GM23248 (cell line): Measurements from ENCODE around the gene PLA2R1.

Experiments
- EZH2 ChIP-seq: fragments of 200-600 bp; sonication (generic); IDR thresholded peaks from 2 replicates; pipeline ENCODE4 v1.6.1; 2018; ENCODE audit warnings: antibody characterized with exemption, mild to moderate bottlenecking; ENCODE audit not compliant: insufficient read depth, poor library complexity, severe bottlenecking
- EZH2phosphoT487 ChIP-seq: fragments of 200-600 bp; sonication (generic); IDR thresholded peaks from 2 replicates; pipeline ENCODE4 v1.6.1; 2018; ENCODE audit warnings: antibody characterized with exemption, moderate library complexity, mild to moderate bottlenecking, low read depth; ENCODE audit not compliant: insufficient read depth

DNA sequence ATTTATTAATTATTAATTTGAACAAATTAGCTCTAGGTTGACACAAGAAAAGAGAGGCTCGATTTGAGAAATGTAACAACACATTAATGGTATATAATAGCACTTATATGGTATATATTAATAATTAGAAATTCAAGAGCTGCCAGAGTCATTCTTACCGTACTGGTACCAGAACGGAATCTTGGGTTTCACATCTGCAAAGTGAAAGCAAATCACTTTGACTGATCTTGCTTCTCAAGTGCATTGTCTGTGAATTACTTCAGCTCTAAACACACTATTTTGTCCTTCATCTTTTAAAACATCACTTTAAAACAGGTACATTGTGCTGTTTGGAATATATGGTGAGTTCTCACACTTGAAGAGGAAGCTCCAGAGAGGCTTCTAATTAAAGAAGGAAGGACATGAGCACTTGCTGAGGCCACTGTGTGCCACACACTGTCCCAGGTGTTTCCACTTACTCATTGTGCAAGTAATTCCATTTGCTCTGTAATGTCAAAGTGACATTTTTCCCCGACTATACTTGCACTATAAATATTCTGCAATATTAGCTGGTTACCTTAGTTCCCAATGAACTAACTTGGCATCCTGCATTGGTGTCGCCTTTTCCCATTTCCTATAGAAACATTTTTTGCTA lies 85.8 kb downstream of the PLA2R1 start:
- no peak for TF ChIP-seq EZH2
- no peak for TF ChIP-seq EZH2phosphoT487
